ENCODE results near the gene ME1. TPM values are rescaled to one million over a fixed set of nuclear protein-coding genes. Genes with fewer than 3 reads are reported as not detected.

The ME1 gene
- 20.4 and 25.3 TPM in 2 replicates for total RNA-seq

GRCh38 chr6:83430611-83431544, at the start of gene ME1:
TSS of gene ME1 (minus strand) at chr6:83431051. CDS start at chr6:83430954, 97 bp downstream.

GRCh38 chr6:83192871-83193746, 237.7 kb downstream of the ME1 start, which contains the start of the genes PGM3 and RWDD2A:
TSS of gene PGM3 (minus strand) at chr6:83193265. CDS start at chr6:83191012, 2,253 bp downstream.
TSS of gene RWDD2A (plus strand) at chr6:83193357. CDS start at chr6:83194452, 1,095 bp downstream.

Other genes starting within 250 kb of the ME1 start
- gene PGM3, start 237.8 kb downstream of the ME1 start, total RNA-seq, result 99.4 and 108 TPM in 2 replicates
- 4.8 and 5.2 TPM in 2 replicates for gene RWDD2A, start 237.7 kb downstream of the ME1 start, total RNA-seq
- 1.3 and 2.9 TPM in 2 replicates for gene PRSS35, start 81.5 kb upstream of the ME1 start, total RNA-seq

Data from articular chondrocyte of knee joint (primary cell).